Myocyte (in vitro differentiated cells): ENCODE measurements around the gene TYRP1. TPM values are rescaled to one million over a fixed set of nuclear protein-coding genes. Genes with fewer than 3 reads are reported as not detected.

Experiments used
- DNase-seq: peaks from one replicate; pipeline ENCODE4 v3.0.0-alpha.2; 2012; ENCODE audit warnings: low read depth
- total RNA-seq: library from RNA; depleted of rRNA; stranded (reverse); fragments of >200 nt; gene quantifications from 2 replicates; pipeline ENCODE4 v1.2.3, GENCODE V29; 2014

TYRP1 gene
- total RNA-seq, 1 donor from 2014 or later, result not detected

GRCh38 chr9:12730927-12731326 lies 37.7 kb downstream of the TYRP1 start:
- no peak for DNase-seq

- DNase-seq, result no peak
These were observed 39.8 kb downstream of the TYRP1 start for GRCh38 chr9:12732971-12733370.

- no peak for DNase-seq
These were observed 42.5 kb downstream of the TYRP1 start for GRCh38 chr9:12735665-12736064.

GRCh38 chr9:12737871-12738270 lies 44.7 kb downstream of the TYRP1 start:
- DNase-seq, result peak; percentile 54

- no peak for DNase-seq
These were observed 45.9 kb downstream of the TYRP1 start for GRCh38 chr9:12739014-12739652.

- no peak for DNase-seq
These were observed 47.7 kb downstream of the TYRP1 start for GRCh38 chr9:12740845-12741244.

- no peak for DNase-seq
These were observed 54.8 kb downstream of the TYRP1 start for GRCh38 chr9:12748016-12748415.

- DNase-seq, result no peak
These were observed 55.8 kb downstream of the TYRP1 start for GRCh38 chr9:12748954-12749353.

GRCh38 chr9:12753931-12754330 lies 60.7 kb downstream of the TYRP1 start:
- no peak for DNase-seq

GRCh38 chr9:12759761-12760160 lies 66.6 kb downstream of the TYRP1 start:
- peak; percentile 13 for DNase-seq

Other genes starting within 250 kb of the TYRP1 start
- 9.3 and 9.4 TPM in 2 replicates for gene LURAP1L, start 81.6 kb downstream of the TYRP1 start, total RNA-seq